Skeletal muscle tissue (tissue), 4 donors: ENCODE results near the gene YARS1. TPM values are rescaled to one million over a fixed set of nuclear protein-coding genes. Genes with fewer than 3 reads are reported as not detected.

Experiments used
- H3K27ac ChIP-seq: one replicate; pipeline ENCODE4 v1.7.0; 2013; ENCODE audit warnings: mild to moderate bottlenecking, low read depth, low read length, inconsistent platforms
- H3K27me3 ChIP-seq, 3 donors: one replicate each; pipeline ENCODE4 v1.7.0; 2013; ENCODE audit warnings: low read length in 3 of 3; ENCODE audit not compliant: control insufficient read depth in 3 of 3, insufficient read depth in 3 of 3
- H3K36me3 ChIP-seq, 3 donors: one replicate each; pipeline ENCODE4 v1.7.0; 2013; ENCODE audit warnings: low read length in 3 of 3; ENCODE audit not compliant: control insufficient read depth in 3 of 3, insufficient read depth in 3 of 3
- H3K4me1 ChIP-seq, 3 donors: one replicate each; pipeline ENCODE4 v1.7.0; 2013; ENCODE audit warnings: low read length in 3 of 3, mild to moderate bottlenecking in 3 of 3; ENCODE audit not compliant: control insufficient read depth in 3 of 3, insufficient read depth in 3 of 3
- H3K4me3 ChIP-seq, 3 donors: one replicate each; pipeline ENCODE4 v1.7.0; 2013; ENCODE audit warnings: low read length in 3 of 3
- H3K9ac ChIP-seq, 3 donors: one replicate each; pipeline ENCODE4 v1.7.0; 2013; ENCODE audit warnings: low read length in 3 of 3, mild to moderate bottlenecking in 3 of 3, moderate library complexity in 2 of 3, low read depth in 1 of 3
- H3K9me3 ChIP-seq, 3 donors: one replicate each; pipeline ENCODE4 v1.7.0; 2013; ENCODE audit warnings: low read length in 3 of 3; ENCODE audit not compliant: control insufficient read depth in 3 of 3
- total RNA-seq: library from RNA; depleted of rRNA; stranded (reverse); fragments of >200 nt; gene quantifications from one replicate; pipeline ENCODE4 v1.2.3, GENCODE V29; 2014
- donor health status: Osteomylitis.

YARS1 gene
- total RNA-seq, 1 donor from 2014 or later: 33.9 TPM

- Histone ChIP-seq H3K27ac (no peak overlapping the region), H3K9ac (no peak overlapping the region)
These were observed 58.2 kb downstream of the YARS1 start for GRCh38 chr1:32758795-32759430.

GRCh38 chr1:32758177-32758794, 58.9 kb downstream of the YARS1 start:
- Histone ChIP-seq H3K27ac (no peak overlapping the region), H3K36me3 (no peaks in the 10 kb centered on the region), H3K4me3 (no peak overlapping the region), H3K27me3 (no peaks in the 10 kb centered on the region), H3K9me3 (no peaks in the 10 kb centered on the region), H3K4me1 (peaks cover 13 to 32% (median 15%) of the 10 kb centered on the region in 3 donors), H3K9ac (no peak overlapping the region)

More at GRCh38 chr1:32758795-32759430, 58.2 kb downstream of the YARS1 start:
- peaks cover 10 to 28% (median 12%) of the 10 kb centered on the region in 3 donors for H3K4me1 ChIP-seq
- H3K27me3 ChIP-seq: no peaks in the 10 kb centered on the region
- H3K36me3 ChIP-seq: no peaks in the 10 kb centered on the region
- no peaks in the 10 kb centered on the region for H3K9me3 ChIP-seq
- no peak overlapping the region for H3K4me3 ChIP-seq

- H3K9me3 ChIP-seq: no peaks in the 10 kb centered on the region
- H3K36me3 ChIP-seq: no peaks in the 10 kb centered on the region
- no peaks in the 10 kb centered on the region for H3K27me3 ChIP-seq
- no peak overlapping the region for H3K27ac ChIP-seq
- H3K4me1 ChIP-seq: peaks cover 14 to 34% (median 17%) of the 10 kb centered on the region in 3 donors
- H3K9ac ChIP-seq: no peak overlapping the region
- no peak overlapping the region for H3K4me3 ChIP-seq
These were observed 59.8 kb downstream of the YARS1 start for GRCh38 chr1:32757213-32757895.

GRCh38 chr1:32755810-32756159, 61.4 kb downstream of the YARS1 start:
- Histone ChIP-seq H3K27ac (no peak overlapping the region), H3K4me3 (no peak overlapping the region), H3K27me3 (no peaks in the 10 kb centered on the region), H3K4me1 (peaks cover 11 to 21% (median 14%) of the 10 kb centered on the region in 3 donors), H3K9me3 (no peaks in the 10 kb centered on the region), H3K9ac (no peak overlapping the region), H3K36me3 (no peaks in the 10 kb centered on the region)

GRCh38 chr1:32755098-32755809, 61.9 kb downstream of the YARS1 start:
- H3K36me3 ChIP-seq: no peaks in the 10 kb centered on the region
- peaks cover 10 to 20% (median 14%) of the 10 kb centered on the region in 3 donors for H3K4me1 ChIP-seq
- no peak overlapping the region for H3K9ac ChIP-seq
- no peak overlapping the region for H3K4me3 ChIP-seq
- no peaks in the 10 kb centered on the region for H3K27me3 ChIP-seq
- H3K27ac ChIP-seq: no peak overlapping the region
- no peaks in the 10 kb centered on the region for H3K9me3 ChIP-seq

GRCh38 chr1:32754317-32755097, 62.7 kb downstream of the YARS1 start:
- no peaks in the 10 kb centered on the region for H3K36me3 ChIP-seq
- no peaks in the 10 kb centered on the region for H3K9me3 ChIP-seq
- no peak overlapping the region for H3K27ac ChIP-seq
- H3K4me3 ChIP-seq: peak overlapping the region; percentile 73 to 86 (median 75)
- H3K27me3 ChIP-seq: no peaks in the 10 kb centered on the region
- peak overlapping the region in 2 of 3 donors; percentile 4 to 66 for H3K9ac ChIP-seq
- H3K4me1 ChIP-seq: peaks cover 10 to 15% (median 12%) of the 10 kb centered on the region in 3 donors

GRCh38 chr1:32753532-32754316, 63.4 kb downstream of the YARS1 start:
- peaks cover 10 to 12% (median 10%) of the 10 kb centered on the region in 3 donors for H3K4me1 ChIP-seq
- H3K9me3 ChIP-seq: no peaks in the 10 kb centered on the region
- H3K27me3 ChIP-seq: no peaks in the 10 kb centered on the region
- no peak overlapping the region for H3K27ac ChIP-seq
- no peaks in the 10 kb centered on the region for H3K36me3 ChIP-seq
- peak overlapping the region; percentile 73 to 86 (median 75) for H3K4me3 ChIP-seq
- peak overlapping the region; percentile 66 to 72 (median 69) for H3K9ac ChIP-seq

- Histone ChIP-seq H3K9me3 (no peaks in the 10 kb centered on the region), H3K4me1 (peaks cover 10 to 12% (median 10%) of the 10 kb centered on the region in 3 donors), H3K27ac (no peak overlapping the region), H3K9ac (peak overlapping the region in 1 of 3 donors; percentile 12), H3K4me3 (no peak overlapping the region), H3K36me3 (no peaks in the 10 kb centered on the region), H3K27me3 (no peaks in the 10 kb centered on the region)
These were observed 67.4 kb downstream of the YARS1 start for GRCh38 chr1:32749771-32750170.

GRCh38 chr1:32749332-32749731, 67.8 kb downstream of the YARS1 start:
- Histone ChIP-seq H3K9ac (peak overlapping the region in 1 of 3 donors; percentile 12), H3K36me3 (no peaks in the 10 kb centered on the region), H3K27ac (no peak overlapping the region), H3K9me3 (no peaks in the 10 kb centered on the region), H3K27me3 (no peaks in the 10 kb centered on the region), H3K4me3 (no peak overlapping the region), H3K4me1 (peaks cover 7 to 9% (median 8%) of the 10 kb centered on the region in 3 donors)
